Left ventricle myocardium superior (tissue), 1 donor: ENCODE results near the gene RICTOR. TPM values are rescaled to one million over a fixed set of nuclear protein-coding genes. Genes with fewer than 3 reads are reported as not detected.
"Not testable (repeated sequence)": the region's sequence is repeated elsewhere in the genome, so short reads cannot be mapped to it uniquely, and the experiment has no call there.

ENCODE experiments used
- ATAC-seq: fragments of 200-7000 bp; cut with Tn5 transposase; one replicate; pipeline ENCODE4 v1.9.1; 2020; ENCODE audit warnings: mild to moderate bottlenecking, moderate library complexity
- DNase-seq: peaks from one replicate; pipeline ENCODE4 v3.0.0-alpha.2; 2020
- intact Hi-C: fragments of 100-400 bp; cut with micrococcal nuclease; formaldehyde crosslinking; loops from one replicate; pipeline ENCODE4 v1.11.0; 2022
- total RNA-seq: library from RNA; stranded (reverse); fragmentation: NEBNext Ultra II Directional; extraction: Animal tissue kit (Norgen Biotek cat#: 25700); gene quantifications from one replicate; pipeline ENCODE4 v1.2.1, GENCODE V29; 2021
- donor health status: DM: no; HTN: yes; CAD: no; lungs with severe emphysema.

Gene RICTOR
- total RNA-seq, 1 donor from 2014 or later, result 27.5 TPM

GRCh38 chr5:39021413-39021812, 52.8 kb downstream of the RICTOR start:
- peak; percentile 13 for ATAC-seq
- DNase-seq, result no peak
- intact Hi-C loops, result no loop called here

DNA sequence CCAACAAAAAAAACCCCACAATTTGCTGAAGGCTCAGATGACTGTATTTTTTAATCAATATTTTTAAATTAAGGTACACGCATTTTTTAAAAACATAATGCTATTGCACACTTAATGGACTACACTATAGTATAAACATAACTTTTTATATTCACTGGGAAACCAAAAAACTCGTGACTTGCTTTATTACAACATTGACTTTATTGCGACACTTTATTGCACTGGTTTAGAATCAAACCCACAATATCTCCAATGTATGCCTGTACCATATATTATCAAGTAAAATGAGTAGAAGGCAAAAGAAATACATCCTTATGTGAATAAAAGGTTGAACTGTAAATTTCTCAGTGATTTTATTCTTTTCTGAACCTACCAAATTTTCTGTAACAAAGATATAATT, 53.7 kb downstream of the RICTOR start:
- no peak for ATAC-seq
- intact Hi-C loops, result no loop called here
- DNase-seq, result no peak

- ATAC-seq, result no peak
- DNase-seq, result no peak
- intact Hi-C loops, result no loop called here
Observed at GRCh38 chr5:39019254-39019653, 54.9 kb downstream of the RICTOR start.

DNA sequence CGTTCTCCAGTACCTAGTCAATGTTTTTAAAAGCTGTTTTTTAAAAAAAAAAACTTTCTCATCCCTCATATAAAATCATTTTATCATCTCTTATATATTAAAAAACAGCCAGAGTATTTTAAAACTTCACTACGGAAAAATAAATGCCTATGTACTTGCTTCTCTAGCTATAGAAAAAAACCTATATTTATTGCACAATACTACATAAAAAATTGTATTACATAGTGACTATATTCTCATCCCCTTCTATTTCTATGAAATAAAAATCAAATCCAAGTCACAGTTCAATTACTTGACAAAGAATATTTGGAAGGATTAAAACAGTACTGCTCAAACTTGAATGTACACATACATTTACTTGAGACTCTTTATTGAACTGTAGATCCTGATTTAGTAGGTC, 56.7 kb downstream of the RICTOR start:
- intact Hi-C loops, result no loop called here
- DNase-seq (no peak), ATAC-seq (no peak)

- ATAC-seq (no peak), DNase-seq (no peak)
- intact Hi-C loops, result no loop called here
Observed at GRCh38 chr5:39016587-39017275, 57.5 kb downstream of the RICTOR start.

DNA sequence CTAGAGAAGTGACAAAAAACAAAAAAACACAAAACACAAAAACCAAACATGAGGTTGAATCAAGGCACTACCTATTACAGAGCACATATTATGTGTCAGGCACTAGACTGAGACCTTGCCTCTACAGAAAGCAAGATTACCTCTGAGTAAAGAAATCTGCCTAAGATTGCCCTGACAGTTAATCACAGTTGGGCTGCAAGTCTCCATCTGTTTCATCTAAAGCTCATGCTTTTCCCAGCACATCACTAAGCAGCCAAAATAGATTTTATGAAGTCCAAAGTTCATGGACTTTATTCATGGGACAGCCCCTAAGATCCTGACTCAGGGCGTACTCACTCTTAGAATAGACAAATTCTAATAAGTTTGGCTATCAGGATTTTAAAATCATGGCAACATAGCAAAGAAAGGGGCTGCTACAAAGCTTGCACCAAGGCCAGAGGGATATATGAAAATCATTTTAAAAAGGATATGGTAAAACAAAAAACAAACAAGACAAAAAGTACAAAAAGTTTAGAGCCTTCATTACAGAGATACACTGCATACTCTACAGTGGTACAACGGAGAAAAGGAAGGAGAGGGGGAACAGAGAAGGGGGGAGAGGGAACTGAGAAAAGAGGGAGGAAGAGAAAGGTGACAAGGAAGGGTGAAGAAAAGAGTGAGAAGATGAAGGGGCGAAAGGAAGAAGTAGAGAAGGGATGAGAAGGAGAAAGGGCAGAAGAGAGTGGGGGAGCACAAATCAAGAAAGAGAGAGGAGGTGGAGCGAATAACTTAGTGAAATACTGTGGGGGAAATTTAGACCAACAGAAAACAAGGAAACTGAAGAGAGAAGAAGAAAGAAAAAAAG, 58.2 kb downstream of the RICTOR start:
- intact Hi-C loops, result no loop called here
- no peak for DNase-seq
- peak; percentile 67 for ATAC-seq

DNA sequence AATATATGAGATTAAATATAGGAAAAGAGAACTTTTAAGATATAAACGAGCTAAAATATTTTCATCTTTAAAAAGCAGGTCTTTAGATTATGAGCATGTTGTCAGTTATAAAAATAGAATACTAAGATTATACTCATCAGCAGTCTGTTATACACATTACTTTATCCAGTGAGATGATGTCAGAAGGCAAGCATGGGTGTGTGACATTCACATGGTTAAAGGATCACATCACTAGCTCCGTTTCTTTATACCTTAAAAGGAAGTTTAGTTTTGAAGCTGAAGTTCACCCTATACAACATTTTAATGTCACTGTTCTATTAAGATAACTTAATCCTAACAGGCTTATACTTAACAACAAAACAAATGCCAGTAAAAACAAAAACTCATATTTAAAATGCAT, 59.6 kb downstream of the RICTOR start:
- peak; percentile 91 for ATAC-seq
- DNase-seq, result no peak
- intact Hi-C loops, result loop anchor here (5.0 kb wide), 1 partner anchor 58 kb away; the partner anchor contains the start of gene RICTOR

GRCh38 chr5:39013938-39014337, 60.3 kb downstream of the RICTOR start:
- DNase-seq (no peak), ATAC-seq (peak; percentile 48)
- intact Hi-C loops, result loop anchor here (5.0 kb wide), 1 partner anchor 58 kb away; the partner anchor contains the start of gene RICTOR

DNA sequence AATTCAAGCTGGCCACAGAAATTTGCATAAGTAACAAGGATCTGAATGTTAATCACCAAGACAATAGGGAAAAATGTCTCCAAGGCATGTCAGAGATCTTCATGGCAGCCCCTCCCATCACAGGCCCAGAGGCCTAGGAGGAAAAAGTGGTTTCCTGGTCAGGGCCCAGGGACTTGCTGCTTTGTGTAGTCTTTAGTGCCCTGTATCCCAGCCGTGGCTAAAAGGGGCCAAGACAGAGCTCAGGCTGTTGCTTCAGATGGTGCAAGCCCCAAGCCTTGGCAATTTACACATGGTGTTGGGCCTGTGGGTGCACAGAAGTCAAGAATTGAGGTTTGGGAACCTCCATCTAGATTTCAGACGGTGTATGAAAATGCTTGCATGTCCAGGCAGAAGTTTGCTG, 63.2 kb downstream of the RICTOR start:
- not testable (repeated sequence) for DNase-seq, ATAC-seq
- intact Hi-C loops, result loop anchor here (5.0 kb wide), 1 partner anchor 61 kb away; the partner anchor contains the start of gene RICTOR

DNA sequence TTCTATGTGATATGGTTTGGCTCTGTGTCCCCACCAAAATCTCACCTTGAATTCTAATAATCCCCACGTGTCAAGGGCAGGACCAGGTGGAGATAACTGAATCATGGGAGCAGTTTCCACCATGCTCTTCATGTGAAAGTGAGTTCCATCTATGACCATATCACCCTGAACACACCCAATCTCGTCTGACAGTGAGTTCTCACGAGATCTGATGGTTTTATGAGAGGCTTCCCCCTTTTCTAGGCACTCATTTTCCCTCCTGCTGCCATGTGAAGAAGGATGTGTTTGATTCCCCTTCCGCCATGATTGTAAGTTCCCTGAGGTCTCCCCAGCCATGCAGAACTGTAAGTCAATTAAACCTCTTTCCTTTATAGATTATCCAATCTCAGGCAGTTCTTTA, 64.2 kb downstream of the RICTOR start:
- DNase-seq (no peak), ATAC-seq (no peak)
- intact Hi-C loops, result loop anchor here (5.0 kb wide), 1 partner anchor 62 kb away; the partner anchor contains the start of gene RICTOR

GRCh38 chr5:39009280-39009679, 64.9 kb downstream of the RICTOR start:
- ATAC-seq (no peak), DNase-seq (no peak)
- intact Hi-C loops, result no loop called here

GRCh38 chr5:39006650-39007049, 67.5 kb downstream of the RICTOR start:
- intact Hi-C loops, result no loop called here
- ATAC-seq (no peak), DNase-seq (no peak)

DNA sequence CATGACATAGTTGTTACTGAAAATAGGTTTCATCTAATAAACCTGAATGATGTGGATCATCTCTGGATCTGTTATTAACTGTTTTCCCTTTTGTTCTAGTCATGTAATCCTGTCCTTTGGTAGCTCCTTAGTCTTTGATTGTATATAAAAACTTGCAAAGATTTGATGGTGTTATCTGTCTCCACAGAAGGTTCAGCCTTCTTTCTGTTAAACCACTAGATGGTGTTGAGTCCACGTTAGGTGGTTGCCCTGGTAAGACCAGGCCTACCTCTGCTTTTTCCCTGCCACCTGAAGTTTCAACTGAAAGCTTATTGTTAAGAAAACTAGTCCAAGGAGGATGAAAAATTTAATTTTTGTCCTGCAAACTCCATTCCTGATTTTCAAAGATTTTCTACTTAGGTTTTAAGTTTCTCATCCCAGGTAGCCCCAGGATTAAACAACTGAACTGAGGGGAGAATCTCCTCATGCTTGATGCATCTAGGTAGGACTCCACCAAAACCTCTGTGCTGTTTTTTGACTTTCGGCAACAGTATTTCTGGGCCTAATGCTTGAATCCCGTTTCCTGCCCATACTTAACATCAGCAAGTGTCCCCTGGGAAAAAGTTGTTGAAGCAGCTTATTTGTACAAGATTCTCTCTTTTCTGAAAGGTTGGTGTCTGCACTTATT, 68.5 kb downstream of the RICTOR start:
- peak; percentile 87 for ATAC-seq
- no peak for DNase-seq
- intact Hi-C loops, result no loop called here

DNA sequence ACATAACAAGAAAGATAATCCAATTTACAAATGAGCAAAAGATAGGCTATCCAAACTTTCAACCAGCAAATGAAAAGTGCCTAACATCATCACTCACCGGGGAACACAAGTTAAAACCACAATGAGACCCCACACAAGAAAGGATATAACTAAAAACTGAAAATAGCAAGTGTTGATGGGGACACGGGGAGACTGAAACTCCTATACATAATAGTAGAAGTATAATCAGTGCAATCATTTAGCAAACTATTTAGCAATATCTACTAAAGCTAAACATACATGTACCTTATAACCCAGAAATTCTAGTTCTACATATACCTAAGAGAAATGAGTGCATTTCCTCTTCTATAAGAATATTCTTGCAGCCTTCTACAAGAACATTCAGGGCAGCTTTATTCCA, 72.5 kb downstream of the RICTOR start:
- DNase-seq, result no peak
- ATAC-seq, result no peak
- intact Hi-C loops, result no loop called here

- intact Hi-C loops, result loop anchor here (5.0 kb wide), 1 partner anchor 83 kb away; no protein-coding TSS in a partner anchor
- ATAC-seq (no peak), DNase-seq (no peak)
Observed at GRCh38 chr5:38999037-38999436, 75.2 kb downstream of the RICTOR start.

DNA sequence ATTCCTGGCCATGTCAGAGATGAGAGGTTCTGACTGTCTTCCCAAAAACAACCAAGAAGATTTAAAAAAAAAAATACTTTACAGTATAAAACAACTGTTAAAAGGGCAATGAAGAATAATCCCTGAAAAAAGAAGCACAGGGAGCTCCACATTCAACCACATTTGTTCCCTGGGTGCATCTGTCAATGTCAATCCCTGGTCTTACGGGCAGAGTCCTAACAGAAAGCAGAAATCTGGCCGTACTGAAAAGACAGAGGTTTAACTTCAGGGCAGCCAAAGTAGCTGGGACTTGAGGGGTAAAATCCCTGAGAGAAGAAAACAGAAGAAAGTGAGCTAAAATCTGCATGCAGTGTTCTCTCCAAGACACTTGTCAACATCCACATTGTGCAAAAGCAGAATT, 76.6 kb downstream of the RICTOR start:
- DNase-seq (no peak), ATAC-seq (peak; percentile 50)
- intact Hi-C loops, result loop anchor here (5.0 kb wide), 1 partner anchor 85 kb away; no protein-coding TSS in a partner anchor

DNA sequence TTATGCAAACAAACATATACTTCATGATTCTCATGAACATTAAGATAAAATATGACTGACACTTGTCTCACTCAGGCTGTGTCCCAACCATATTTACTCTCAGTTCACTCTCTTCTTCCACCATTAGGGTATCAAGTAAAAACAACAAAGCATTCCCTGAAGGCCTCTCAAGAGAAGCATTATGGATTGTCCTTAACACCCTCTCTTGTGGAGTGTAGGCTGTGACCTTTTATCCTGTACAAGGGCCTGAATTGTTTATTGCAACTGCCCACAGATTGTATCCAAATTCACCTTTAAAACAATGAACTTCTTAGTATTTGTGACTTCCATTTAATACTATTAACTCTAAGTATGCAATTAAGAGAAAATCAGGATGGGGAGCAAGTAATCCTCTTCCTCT, 78.1 kb downstream of the RICTOR start:
- ATAC-seq (peak; percentile 51), DNase-seq (no peak)
- intact Hi-C loops, result loop anchor here (5.0 kb wide), 1 partner anchor 86 kb away; no protein-coding TSS in a partner anchor

DNA sequence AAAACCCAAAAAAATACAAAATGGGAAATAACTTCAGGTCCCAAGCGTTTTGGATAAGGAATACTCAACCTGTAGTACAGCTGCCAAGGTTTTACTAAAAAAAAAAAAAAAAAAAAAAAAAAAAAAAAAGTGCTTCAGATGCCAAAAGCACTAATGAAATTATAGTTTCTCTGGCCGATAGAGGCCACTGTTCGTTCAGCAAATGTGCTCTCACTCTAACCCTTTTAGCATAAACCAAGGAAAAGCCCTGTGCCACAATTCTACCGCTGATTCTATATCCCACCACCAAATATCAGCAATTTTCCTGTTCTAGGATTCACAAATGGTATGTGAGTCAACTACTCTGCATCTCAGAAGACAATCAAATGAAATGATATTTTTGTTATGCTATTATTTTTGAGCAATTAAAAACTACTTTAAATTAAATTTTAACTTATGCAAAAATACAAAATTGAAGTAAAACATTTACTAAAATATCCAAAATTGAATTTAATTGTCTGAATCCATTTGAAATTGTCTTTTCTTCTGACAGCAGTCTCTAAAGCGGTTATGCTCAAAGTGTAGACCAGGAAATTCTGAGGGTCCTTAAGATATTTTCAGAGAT, 79.8 kb downstream of the RICTOR start:
- intact Hi-C loops, result no loop called here

More for the DNA sequence above, 79.8 kb downstream of the RICTOR start:
- DNase-seq (no peak), ATAC-seq (peak; percentile 73)
